HTR-8/SVneo (cell line): Measurements from ENCODE around the gene CD160.
A peak's percentile ranks its signal among the peaks of the same experiment; 100 is the strongest.
"Not testable (repeated sequence)": the region's sequence is repeated elsewhere in the genome, so short reads cannot be mapped to it uniquely, and the experiment has no call there.

Experiments used
- DNase-seq: peaks from one replicate; pipeline ENCODE4 v3.0.0; 2011; ENCODE audit warnings: low spot score, mixed read lengths; ENCODE audit not compliant: insufficient read length
- FAIRE-seq: peaks from 2 replicates; lab custom pipeline; 2011; peaks lifted over from hg19 to GRCh38; lab: Jason Lieb, UNC

The CD160 gene, protein sequence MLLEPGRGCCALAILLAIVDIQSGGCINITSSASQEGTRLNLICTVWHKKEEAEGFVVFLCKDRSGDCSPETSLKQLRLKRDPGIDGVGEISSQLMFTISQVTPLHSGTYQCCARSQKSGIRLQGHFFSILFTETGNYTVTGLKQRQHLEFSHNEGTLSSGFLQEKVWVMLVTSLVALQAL

DNA sequence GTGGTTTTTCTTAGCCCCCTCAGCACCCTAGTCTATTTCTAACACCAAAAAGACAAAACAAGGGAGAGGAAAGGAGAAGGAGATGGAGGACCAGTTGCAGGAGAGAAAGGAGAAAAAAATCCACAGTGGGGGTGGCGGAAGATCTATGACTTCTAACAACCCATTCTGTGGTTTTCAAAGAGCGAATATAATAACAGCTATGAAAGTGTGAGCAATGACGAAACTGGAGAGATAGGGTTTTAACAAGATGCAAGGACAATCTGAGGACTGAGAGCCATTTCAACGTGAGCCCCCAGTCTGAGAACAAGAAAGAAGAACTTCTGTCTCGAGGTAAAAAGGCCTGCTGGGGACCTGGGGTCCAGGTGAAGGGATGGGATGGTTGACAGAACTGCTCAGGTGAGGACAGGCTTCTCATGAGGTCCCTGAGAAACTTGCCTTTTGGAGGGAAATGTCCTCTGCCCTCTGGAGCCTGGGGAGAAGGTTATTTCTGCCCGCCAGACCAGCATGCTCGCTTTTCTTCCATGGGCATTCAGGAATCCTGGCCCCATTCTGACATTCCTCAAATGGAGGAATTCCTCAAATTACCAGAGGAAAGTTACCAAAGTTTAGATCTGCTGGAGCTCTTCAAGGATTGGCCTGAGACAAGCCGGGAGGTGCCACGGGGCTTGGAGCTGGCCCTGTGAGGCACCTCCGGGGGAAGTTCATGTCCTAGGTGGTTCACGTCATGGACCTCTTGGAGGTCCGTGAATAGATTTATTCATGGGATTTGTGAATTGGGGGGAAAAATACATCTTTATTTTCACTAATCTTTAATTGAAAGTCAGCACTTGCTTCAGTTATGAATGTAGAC lies at the start of gene CD160:
Gene CD160 (plus strand): TSS at position 270 of the 850 bp plus-strand sequence. CDS start 8,829 bp downstream, outside the sequence.
- DNase-seq (no peak), FAIRE-seq (no peak)

DNA sequence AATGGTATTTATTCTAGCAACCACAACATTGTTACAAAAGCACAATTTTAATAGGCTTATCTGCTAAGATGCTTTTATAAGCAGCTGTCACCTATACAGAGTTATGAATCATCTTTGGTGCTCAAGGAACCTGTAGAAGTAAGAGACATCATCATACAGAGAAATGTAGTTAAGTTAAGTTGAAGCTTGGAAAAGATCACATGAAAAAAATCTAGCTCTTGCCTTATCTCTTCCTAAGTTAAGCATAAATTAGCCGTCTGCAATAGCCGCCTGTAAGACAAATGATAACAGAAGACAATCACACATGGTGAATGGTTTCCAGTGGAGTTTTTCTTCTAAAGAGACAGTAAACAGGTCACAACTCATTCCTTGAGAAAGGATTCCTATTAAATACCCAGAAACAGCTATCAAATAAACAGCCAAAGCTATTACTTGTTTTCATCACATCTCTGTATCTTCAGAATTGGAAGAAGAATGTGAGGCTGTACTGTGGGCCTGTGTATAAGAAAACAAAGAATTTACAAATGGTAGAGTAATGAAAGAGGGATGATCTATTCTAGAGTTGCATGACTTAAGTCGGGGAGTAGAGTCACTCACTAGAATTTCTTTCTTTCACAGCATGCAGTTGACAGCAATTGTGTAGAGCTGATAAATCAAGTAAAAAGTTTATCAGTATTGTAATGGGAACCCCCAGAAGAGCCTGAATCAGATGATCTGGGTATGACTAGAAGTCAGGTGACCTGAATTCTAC lies 48.1 kb upstream of the CD160 start:
- FAIRE-seq, DNase-seq: not testable (repeated sequence)

DNA sequence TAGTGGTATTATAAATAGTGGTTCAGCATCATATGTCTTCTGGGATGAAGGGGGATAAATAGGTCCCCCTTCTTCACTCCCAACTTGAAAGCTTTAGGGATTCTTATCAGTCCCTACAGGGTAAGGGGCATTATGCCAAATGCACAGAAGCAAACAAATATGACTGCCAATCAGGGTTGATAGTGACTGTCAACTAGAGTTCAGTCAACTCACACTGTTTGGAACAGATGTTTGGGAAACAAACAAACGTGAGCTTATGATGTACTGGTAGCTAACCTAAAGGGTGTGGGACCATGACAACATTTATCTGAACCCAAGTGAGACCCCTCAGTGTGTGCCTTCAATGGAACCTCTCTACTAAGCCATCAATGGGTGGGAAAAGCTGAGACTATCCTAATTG lies 46.1 kb upstream of the CD160 start:
- not testable (repeated sequence) for FAIRE-seq, DNase-seq

DNA sequence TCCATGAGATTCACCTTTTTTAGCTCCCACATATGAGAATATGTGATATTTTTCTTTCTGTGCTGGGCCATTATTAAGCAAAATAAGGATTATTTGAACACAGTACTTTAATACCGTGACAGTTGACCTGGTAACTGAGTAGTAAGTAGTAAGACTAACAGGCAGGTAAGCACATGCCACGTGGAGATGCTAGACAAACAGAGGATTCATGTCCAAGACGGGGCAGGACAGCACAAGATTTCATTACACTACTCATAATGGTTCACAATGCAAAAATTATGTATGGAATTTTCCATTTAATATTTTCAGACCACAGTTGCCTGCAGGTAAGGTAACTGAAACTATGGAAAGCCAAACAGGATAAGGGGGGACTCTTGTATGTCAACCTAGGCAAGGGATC lies 34.4 kb upstream of the CD160 start:
- not testable (repeated sequence) for FAIRE-seq, DNase-seq

DNA sequence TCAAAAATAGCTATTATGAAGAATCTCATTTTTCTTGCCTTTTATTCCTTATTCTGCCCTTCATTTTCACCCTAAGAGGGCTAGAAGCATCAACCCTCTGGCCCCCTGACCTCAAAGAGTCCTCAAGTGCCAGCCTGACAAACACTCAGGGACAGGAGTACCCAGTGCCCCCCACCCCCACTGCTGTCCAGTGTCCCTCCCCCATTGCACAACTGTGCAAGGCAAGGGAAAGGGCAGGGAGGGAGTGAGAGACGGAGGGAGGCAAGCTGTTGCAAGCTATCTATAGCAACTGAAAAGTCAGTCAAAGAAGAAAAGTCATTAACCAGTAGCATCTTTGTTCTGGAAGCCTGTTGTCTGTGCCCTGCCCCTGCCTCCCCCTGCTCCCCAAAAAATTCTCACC lies 33.2 kb upstream of the CD160 start:
- FAIRE-seq, DNase-seq: not testable (repeated sequence)

DNA sequence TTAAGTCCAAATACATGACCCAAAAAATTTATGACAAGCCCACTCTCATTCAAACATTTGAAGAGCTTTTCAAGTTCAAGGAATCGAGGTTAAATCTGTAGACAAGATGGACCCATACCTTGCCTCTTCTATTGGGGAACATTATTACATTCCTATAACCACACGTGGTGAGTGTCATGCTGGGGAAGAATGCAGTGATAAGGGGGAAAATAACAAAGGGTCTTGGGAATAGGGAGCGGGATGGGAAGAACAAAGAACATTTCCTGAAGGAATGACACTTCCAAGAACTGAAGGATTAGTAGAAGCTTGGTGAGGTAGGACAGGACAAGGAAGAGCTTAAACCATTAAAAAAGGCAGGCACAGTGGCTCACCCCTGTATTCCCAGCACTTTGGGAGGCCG lies 31.0 kb upstream of the CD160 start:
- FAIRE-seq: no peak

DNA sequence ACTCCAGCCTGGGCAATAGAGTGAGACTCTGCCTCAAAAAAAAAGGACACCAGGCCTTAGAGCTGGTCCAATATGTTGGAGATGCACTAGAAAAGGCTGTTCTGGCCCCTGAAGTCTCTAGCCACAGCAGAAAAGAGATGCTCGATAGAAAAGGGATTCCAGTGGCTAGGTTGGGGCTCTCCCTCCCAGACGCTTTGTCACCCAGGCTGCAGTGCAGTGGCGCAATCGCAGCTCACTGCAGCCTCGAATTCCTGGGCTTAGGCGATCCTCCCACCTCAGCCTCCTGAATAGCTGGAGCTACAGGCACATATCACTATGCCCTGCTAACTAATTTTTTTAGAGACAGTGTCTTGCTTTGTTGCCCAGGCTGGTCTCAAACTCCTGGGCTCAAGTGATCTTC lies 30.4 kb upstream of the CD160 start:
- FAIRE-seq (no peak), DNase-seq (no peak)

More for the DNA sequence above, 31.0 kb upstream of the CD160 start:
- DNase-seq: no peak

DNA sequence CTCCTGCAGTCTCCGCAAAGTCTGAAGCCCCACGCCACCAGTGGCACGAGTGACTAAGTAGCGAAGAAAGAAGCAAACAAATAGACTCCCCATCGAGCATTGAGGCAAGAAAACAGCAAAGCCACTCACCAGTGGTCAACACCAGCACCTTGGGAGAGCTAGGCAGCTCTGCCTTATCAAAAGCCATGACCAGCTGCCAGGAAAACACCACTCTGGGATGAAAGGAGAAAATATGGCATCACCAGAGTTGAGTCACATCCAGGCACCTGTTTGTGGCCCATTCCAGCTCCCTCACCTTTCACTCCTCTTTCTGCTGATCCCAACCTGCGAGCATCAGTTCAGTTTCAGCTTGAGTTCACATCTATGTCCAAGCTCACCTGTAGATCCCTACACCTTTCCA lies 29.4 kb upstream of the CD160 start:
- no peak for FAIRE-seq
- no peak for DNase-seq

DNA sequence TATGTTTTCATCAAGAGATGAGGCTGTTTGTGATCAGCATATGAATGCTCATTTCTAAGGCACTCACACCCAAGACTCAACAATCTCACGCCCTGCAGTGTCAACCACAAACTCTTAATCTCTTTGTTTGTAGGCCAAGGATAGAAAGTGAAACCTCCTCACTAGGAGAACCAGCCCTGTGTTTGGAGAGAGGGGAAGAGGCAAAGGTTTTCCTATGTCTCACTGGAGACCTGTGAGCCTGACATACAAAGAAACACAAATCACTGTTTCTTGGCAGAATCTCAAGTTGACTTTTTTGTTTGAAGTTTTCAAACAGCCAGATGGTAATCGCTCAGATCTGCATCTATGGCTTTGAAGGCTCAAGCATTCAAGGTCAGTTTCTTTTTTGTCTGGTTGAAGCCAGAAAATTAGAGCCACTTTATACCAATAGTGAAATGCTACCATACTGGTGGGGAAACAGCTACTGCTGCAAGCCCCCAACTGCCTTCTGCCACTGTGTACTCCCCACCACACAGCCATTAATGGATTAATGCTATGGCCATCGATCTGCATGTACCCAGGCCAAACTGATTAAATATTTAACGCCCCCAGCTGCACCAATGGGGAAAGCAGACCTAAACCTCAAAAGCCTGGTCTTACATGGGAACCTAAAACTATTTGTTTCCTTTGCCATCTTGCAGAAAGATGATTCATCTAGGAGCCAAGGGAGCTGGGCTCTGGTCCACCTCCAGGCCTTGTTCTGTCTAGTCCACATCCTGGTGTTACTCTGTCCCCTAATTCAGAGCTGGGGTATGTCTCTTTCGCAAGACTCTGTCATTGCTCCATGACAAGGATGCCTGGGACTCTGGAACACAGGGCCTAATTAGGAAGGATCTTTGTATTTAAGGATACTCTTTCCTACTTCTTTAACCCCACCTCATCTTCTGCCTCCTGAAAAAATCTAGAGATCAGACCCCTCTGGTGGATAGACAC lies 28.4 kb upstream of the CD160 start:
- no peak for FAIRE-seq
- no peak for DNase-seq

DNA sequence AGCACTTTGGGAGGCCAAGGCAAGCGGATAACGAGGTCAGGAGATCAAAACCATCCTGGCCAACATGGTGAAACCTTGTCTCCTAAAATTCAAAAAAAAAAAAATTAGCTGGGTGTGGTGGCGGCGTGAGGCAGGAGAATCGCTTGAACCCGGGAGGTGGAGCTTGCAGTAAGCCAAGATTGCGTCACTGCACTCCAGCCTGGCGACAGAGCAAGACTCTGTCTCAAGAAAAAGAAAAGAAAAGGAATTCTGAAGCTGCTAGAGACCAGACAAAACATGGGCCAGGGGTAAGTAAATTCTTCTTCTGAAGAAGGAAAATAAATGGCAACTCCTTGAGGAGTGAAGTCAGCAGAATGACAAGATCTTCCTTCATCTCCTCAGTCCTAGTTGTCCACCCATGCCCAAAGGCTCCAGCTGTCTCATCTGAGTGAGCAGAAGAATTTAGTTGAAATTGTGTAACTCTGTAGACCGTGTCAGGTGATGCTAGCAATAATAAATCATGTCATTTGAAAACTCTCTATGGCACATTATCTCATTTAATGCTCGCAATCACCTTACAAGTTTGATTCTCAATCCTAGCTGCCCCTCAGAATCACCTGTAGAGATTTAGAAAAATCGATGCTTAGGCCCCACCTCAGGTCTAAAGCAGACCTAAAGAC lies 26.4 kb upstream of the CD160 start:
- FAIRE-seq (no peak), DNase-seq (no peak)

DNA sequence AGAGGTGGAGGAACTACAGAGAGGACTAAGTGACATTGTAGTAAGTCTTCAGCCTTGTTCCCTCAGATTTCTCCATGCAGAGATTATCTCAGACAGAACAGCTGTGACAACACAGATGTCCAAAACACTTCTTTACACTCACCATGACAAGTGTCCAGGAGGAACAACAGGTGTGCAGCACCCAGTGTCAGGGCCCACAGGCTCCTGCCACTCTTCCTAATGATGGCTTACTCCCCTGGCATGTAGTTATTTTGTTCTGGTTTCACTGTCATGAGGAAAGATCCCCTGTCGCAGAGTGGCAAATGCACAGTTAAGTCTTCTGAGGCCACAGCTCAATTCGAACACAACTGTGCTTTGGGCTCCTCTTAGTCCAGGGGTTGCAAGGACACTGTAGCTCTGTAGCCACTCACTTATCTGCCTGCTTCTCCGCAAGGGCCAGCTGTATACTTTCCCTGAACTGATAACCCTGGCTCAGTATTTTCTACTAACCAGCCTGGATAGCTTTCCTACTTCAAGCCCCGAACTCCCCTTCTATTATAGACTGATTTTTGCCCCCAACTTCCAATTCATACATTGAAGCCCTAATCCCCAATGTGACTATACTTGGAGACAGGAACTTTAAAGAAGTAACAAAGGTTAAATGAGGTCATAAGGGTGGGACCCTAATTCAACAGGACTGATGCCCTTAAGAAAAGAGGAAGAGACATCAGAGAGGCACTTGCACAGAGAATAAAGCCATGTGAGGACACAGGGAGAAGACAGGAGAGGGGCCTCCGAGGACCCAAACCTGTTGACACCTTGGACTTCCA lies 23.3 kb upstream of the CD160 start:
- FAIRE-seq: no peak
- no peak for DNase-seq

DNA sequence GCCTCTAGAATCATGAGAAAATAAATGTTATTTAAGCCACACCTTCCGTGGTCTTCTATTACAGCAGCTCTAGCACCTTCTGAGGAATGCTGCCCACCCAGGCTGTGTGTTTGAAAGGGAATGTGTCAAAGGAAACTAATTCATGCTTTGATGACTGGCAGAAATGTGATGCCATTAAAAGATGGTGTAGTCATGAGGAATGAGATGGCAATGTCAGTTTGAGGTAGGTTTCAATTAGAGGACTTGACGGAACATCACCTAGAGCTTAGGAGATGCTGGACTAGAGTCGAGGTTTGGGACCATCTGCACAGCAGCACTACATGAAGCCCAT lies 22.7 kb upstream of the CD160 start:
- FAIRE-seq (no peak), DNase-seq (no peak)

DNA sequence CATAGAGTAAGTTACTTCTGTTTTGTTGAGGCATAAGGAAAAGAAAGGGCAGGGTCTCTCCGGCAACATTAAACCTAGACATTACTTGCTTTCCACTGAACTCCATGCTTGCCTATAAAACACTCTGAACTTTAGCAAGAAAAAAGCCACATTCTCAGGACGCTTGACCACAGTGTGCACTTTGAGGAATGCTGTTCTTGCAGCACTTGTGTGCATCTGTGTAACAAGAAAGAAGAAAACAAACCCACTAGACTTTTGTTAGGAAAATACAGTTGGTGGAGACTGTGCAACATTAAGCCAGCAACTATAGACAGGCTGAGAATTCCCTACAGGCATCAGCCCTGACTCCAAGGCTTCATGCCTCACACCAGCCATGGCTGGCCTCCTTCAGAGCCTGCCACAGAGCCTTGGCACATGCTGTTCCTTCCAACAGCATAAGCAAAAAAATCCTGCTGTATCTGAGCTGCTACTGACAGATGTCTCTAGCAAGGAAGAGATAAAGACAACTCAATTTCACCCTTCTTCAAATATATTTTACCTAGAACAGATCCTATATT lies 17.9 kb upstream of the CD160 start:
- DNase-seq (no peak), FAIRE-seq (no peak)

DNA sequence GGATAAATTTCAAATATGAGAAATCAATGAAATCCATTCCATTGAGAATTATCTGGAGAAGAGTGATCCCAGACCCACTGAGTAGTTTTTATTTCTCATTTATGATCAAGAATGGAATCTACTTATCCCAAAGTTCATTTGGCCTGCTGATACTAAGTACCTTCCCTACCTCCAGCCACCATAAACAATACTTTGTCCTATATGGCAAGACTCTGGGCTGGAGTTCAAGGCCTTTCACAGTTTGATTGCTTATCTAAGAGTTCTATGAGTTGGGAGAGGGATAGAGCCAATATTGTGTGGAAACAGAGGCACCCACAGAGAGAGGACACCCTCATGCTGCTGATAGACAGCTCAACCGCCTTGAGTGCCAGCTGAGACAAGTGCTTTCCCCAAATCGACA lies 17.2 kb upstream of the CD160 start:
- no peak for FAIRE-seq

DNA sequence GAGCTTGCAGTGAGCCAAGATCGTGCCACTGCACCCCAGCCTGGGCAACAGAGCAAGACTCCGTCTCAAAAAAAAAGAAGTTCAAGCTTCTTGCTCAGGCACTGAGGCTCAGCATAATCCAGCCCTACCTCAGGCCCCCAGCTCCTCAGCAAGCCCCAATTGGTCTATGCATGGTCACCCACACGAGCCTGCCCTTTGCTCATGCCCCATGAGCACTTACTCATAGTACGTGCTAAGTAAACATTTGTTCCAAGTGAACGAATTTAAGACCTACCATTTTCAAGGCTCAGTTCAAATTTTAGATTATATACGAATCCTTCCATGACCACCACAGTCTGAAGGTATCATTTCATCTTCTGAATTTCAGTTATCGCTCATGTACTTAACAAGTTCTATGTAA lies 16.5 kb upstream of the CD160 start:
- FAIRE-seq (no peak), DNase-seq (no peak)

More for the DNA sequence above, 17.2 kb upstream of the CD160 start:
- DNase-seq: no peak

DNA sequence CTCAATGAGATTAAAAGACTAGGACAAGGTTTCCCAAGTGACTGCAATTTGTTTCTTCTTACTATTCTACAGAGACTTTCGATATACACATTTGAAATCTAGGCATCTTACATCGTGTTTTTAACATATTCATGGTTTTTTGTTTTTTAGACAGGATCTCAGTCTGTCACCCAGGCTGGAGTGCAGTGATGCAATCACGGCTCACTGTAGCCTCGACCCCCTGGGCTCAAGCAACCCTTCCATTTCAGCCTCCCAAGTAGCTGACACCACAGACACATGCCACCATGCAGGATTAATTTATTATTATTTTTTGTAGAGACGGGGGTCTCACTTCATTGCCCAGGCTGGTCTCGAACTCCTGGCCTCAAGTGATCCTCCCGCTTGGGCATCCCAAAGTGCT lies 13.7 kb upstream of the CD160 start:
- DNase-seq: no peak
- FAIRE-seq: no peak

DNA sequence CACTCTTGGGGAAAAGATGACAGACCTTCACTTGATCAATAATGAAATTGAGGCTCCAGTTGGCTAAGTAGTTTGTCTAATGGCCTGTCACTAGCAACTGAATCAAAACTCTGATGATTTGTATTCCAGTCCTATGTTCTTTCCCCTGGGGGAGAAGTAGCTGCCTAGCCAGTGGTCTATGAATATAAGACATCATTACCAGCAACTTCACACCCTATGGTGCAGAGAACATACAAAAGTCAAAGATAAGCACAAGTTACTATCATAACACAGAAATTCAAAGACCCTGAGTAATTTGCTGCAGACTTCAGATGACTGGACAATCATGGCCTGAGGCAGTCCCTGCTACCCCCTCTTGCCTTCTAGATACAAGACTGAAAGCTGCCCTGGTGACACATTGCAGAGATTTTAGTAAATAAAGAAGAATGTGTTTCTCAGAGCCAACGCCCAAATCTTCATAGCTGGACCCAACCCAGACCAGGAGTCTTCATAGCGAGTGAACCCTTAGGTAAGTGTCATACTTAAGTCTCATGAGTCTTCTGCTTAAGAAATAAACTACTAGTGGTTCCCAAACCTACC lies 13.1 kb upstream of the CD160 start:
- DNase-seq: peak; percentile 45
- no peak for FAIRE-seq
